GM15510 (cell line): ENCODE data around the gene ART5.

Experiments used
- POLR2A ChIP-seq: IDR thresholded peaks from 3 replicates; pipeline ENCODE4 v1.6.1; 2011; ENCODE audit warnings: borderline replicate concordance; ENCODE audit not compliant: insufficient read length; ENCODE audit errors: extremely low read depth

ART5 gene

GRCh38 chr11:3641701-3642070, at the start of gene ART5:
TSS of gene ART5 (minus strand) at chr11:3641992. CDS start at chr11:3641862, 130 bp downstream.
- TF ChIP-seq POLR2A = no peak

DNA sequence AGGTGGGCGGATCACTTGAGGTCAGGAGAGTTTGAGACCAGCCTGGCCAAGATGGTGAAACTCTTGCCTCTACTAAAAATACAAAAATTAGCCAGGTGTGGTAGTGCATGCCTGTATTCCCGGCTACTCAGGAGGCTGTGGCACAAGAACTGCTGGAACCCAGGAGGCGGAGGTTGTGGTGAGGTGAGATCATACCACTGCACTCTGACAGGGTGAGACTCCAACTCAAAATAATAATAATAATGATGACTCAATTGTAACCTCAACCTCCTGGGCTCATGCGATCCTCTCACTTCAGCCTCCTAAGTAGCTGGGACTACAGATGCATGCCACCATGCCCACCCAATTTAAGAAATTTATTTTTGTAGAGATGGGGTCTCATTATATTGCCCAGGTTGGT, 45.0 kb upstream of the ART5 start:
- no peak for TF ChIP-seq POLR2A

- no peak for TF ChIP-seq POLR2A
Measured at GRCh38 chr11:3685923-3686322, 44.1 kb upstream of the ART5 start.

DNA sequence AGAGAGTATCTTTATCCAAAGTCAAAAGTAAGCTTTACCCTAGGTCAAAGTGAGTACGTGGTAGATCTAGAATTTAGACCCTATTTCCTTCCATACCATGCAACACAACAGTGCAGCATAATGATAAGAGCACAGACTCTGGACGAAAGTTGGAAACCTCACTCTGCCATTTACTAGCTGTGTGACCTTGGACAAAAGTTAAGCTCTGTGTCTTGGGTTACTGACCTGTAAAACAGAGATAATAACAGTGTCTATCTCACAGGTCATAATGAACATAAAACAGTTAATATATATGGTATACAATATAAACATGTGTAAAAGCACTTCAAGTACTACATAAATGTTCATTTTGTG, 43.0 kb upstream of the ART5 start:
- TF ChIP-seq POLR2A = no peak

DNA sequence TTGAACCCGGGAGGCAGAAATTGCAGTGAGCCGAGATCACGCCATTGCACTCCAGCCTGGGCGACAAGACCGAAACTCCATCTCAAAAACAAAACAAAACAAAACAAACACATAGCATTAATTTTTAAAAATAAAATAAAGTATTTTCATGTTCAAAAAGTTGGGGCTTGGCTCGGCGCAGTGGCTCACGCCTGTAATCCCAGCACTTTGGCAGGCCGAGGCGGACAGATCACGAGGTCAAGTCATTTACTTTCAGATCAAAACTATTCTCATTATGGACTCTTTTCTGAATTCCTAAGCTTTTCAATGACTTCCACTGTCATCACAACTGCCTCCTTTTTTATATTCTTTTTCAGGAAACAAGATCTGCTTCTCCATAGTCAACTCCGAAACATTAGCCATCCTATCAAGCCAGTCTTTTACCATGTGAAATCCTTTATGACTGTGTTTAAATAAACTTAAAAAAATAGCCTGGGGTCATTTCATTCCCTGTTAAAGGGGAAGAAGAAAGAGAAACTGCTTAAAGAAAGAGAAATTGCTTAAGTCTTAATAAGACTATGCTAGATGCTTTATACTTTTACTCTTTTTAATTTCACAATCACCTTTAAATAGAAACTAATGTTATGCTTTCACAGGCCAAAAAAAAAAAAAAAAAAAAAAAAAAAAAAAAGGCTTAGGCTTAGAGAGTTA, 42.5 kb upstream of the ART5 start:
- no peak for TF ChIP-seq POLR2A

GRCh38 chr11:3683039-3683438, 41.2 kb upstream of the ART5 start:
- TF ChIP-seq POLR2A = no peak

DNA sequence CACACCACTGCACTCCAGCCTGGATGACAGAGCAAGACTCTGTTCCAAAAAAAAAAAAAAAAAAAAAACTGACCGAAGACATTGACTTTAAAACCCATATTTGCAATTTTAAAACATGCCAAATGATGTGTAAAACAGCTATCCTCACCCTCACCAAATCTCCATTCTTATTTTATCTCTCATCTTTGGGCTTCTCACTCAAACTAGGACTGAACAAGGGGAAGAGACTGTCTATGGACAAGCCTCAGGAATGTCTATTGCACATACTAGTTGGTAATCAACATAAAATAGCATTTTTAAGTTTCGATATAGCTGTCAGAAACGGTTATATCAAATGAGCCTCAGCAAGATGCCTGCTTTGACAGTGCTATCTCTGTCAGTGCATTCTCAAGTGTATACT, 37.3 kb upstream of the ART5 start:
- no peak for TF ChIP-seq POLR2A

DNA sequence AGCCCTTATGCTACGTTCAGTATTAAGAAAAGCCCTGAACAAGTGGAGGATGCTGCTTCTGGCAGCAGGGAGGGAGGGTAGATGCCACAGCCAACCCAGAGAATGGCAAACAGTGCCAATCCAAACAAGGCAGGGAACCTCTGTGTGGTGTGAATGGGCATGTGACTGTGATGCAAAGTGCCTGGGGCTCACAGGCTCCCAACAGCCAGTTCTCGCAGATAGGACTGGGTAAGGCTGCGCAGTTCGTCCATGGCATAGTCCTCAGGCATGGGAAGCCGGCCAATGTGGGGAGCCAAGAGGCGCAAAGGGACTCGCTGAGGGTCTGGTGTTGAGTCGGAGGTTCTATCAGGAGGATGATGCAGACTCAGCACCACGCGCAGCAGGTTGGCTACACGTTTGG, 34.2 kb upstream of the ART5 start:
- TF ChIP-seq POLR2A = no peak

DNA sequence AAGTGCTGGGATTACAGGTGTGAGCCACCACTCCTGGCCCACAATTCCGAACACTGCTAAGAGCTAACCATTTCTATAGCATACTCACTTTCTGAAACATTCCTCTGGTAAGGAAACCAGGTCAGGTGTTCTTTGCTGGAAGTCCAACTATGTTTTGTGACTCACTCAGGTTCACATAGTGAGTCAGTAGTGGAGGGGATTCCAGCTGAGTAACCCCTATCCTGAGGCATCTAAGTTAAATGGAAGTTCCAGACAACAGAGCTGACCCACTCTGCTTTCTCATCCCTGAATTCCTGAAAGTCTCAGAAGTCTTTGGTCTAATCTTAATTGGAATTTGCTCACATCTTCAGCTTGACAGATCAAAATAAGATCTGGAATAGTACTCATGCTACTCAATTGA, 32.4 kb upstream of the ART5 start:
- TF ChIP-seq POLR2A = no peak

- TF ChIP-seq POLR2A = no peak
Measured at GRCh38 chr11:3671334-3672254, 29.8 kb upstream of the ART5 start, which contains the start of gene CHRNA10. TSS of gene CHRNA10 (minus strand) at chr11:3671384. CDS start at chr11:3671312, 72 bp downstream.

GRCh38 chr11:3669742-3670183, 28.0 kb upstream of the ART5 start:
- TF ChIP-seq POLR2A = no peak

GRCh38 chr11:3669128-3669527, 27.3 kb upstream of the ART5 start:
- TF ChIP-seq POLR2A = no peak

- TF ChIP-seq POLR2A = no peak
Measured at GRCh38 chr11:3667149-3668035, 25.6 kb upstream of the ART5 start.

DNA sequence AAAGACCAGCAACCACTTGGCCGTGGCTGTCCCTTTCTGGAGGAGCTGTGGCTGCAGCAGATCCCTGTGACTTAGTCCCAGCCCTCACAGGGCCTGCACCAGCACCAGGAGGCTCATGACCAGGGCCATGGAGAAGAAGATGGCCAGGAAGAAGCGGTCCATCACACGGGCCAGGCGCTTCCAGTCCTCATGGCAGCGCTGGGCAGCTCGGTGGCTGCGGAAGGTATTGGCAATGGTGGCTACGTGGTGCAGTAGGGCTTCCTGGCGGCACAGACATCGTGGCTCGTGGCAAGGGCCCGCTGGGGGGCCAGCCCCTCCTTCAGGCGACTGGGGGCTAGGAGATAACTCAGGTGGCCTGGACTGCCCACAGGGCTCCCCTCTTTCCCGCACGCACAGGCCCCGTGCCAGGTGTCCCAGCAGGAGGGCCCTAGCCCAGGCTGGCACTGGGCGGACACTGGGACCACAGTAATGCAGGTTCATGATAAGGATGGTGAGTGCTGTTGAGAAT, 24.3 kb upstream of the ART5 start:
- TF ChIP-seq POLR2A = no peak

DNA sequence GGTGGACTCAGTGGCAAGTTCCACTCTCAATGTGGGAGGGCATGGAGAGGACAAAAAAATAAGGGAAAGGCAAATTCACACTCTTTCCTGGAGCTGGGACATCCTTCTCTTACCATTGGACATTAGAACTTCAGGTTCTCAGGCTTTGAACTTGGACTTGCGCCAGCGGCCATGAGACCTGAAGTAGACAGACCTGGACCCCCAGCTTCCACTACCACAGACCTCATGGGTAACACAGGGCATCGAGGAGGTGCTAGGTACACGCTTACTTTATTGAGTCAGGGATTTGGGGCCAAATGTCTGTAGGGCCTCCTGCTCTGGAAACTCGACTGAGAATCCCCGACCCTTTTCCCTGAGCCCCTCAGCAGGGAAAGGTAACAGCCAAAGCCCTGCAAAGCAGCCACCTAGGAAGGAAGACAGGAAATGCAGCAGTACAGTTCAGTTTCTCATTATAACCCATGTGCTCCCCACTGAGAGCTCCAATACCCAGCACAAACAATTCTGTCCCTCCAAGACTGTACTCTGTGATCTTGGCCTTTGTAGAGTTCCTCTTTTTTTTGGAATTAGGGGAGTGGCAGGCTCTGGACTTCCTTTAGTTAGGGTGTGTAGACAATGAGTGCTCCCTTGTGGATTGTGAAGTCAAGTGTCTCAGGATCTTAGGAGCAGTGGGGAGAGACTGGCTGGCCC, 23.7 kb upstream of the ART5 start:
- TF ChIP-seq POLR2A = no peak

DNA sequence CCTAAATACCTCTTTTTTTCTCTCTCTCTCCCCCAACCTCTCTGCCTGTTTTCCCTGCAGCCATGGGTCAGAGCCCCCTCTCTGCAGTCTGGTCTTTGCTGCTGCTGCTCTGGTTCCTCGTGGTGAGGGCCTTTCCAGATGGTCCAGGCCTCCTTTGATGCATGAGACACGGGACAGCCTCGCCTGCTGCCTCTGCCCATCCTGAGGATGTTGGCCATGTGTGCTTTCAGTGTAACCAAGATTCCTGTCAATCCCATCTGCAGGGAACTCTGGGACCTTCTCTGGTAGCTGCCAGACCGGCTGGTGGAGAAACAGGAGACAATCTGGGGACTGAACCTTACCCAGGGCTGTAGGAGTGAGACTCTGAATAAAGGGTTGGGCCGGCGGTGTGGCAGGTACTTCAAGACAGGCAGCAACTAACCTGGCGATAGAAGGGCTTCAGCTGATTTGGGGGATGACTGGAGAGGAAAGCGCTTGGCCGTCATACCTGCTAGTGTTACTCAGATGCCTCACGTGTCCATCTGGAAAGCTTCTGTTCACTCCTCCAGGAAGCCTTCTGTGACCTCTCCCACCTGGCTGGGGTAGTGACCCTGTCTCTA, 22.3 kb upstream of the ART5 start:
- no peak for TF ChIP-seq POLR2A
